ENCODE results near the gene SNTB2.

DNA sequence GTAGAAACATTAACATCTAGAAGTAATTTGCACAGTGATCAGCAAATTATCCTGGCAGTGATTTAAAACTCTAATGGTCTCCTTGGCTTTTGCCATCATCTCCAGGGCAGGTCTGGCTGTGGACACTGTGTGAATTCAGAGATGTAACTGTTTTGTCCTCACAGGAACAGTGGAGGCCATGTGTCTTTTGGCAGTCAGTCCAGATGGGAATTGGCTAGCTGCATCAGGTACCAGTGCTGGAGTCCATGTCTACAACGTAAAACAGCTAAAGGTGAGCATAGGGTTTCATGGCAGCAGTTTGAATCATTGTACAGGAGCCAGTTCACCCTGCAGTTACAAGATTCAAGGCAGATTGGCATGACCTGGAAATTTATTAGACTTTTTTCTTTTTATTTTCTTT lies 26.8 kb upstream of the SNTB2 start:
- TF ChIP-seq TAF1 (IDR thresholded peaks at IDR 0.05; ENCODE audit: low read depth, low read length) (no peak), RAD21 (IDR thresholded peaks at IDR 0.05 in 1 of 2, conservative IDR thresholded peaks at IDR 0.05 in 1 of 2; ENCODE audit: low read depth in 2 of 2, low read length in 2 of 2) (no peak), POLR2A (IDR thresholded peaks at IDR 0.05; ENCODE audit: control extremely low read depth in 1 of 2, low read depth in 2 of 2, low read length in 2 of 2) (no peak), NANOG (IDR thresholded peaks at IDR 0.05; ENCODE audit: insufficient read depth, low read depth, low read length, poor library complexity, severe bottlenecking) (no peak), RBBP5 (IDR thresholded peaks at IDR 0.05; ENCODE audit: borderline replicate concordance, low read depth, low read length) (no peak), KDM5A (IDR thresholded peaks at IDR 0.05; ENCODE audit: low read length) (no peak), ZNF274 (IDR thresholded peaks at IDR 0.05; ENCODE audit: borderline replicate concordance, extremely low read depth, low read length) (no peak), MAFK (IDR thresholded peaks at IDR 0.05; ENCODE audit: low read depth, low read length) (no peak), SIX5 (IDR thresholded peaks at IDR 0.05; ENCODE audit: low read depth, low read length) (no peak)
- TF ChIP-seq, protein P1, sequence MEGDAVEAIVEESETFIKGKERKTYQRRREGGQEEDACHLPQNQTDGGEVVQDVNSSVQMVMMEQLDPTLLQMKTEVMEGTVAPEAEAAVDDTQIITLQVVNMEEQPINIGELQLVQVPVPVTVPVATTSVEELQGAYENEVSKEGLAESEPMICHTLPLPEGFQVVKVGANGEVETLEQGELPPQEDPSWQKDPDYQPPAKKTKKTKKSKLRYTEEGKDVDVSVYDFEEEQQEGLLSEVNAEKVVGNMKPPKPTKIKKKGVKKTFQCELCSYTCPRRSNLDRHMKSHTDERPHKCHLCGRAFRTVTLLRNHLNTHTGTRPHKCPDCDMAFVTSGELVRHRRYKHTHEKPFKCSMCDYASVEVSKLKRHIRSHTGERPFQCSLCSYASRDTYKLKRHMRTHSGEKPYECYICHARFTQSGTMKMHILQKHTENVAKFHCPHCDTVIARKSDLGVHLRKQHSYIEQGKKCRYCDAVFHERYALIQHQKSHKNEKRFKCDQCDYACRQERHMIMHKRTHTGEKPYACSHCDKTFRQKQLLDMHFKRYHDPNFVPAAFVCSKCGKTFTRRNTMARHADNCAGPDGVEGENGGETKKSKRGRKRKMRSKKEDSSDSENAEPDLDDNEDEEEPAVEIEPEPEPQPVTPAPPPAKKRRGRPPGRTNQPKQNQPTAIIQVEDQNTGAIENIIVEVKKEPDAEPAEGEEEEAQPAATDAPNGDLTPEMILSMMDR (IDR thresholded peaks at IDR 0.05; ENCODE audit: control extremely low read depth in 1 of 3, insufficient read depth in 1 of 3, low read depth in 1 of 3, low read length in 3 of 3) = no peak
